K562 (cell line): ENCODE data around the gene TANC1. TPM values are rescaled to one million over a fixed set of nuclear protein-coding genes. Genes with fewer than 3 reads are reported as not detected.

ENCODE experiments used
- ATAC-seq: fragments of 200-7000 bp; cut with Tn5 transposase; 3 replicates; pipeline ENCODE4 v1.9.1; 2020; ENCODE audit warnings: moderate library complexity
- BruUV-seq: library from RNA; stranded (reverse); fragments of 400-500 nt; replicated peaks from 2 replicates; lab custom pipeline; 2021; lab: Mats Ljungman, UMichigan
- CTCF ChIA-PET: fragments of 300-600 bp; formaldehyde crosslinking; extraction: SDS; loops from one replicate; lab custom pipeline; 2021; ENCODE audit warnings: low intra/inter-chr PET ratio; lab: Yijun Ruan, JAX
- POLR2A ChIA-PET: fragments of 300-600, 350-650 bp; sonication (Branson Sonifier 250); formaldehyde crosslinking; extraction: SDS; loops from one replicate; lab custom pipeline; 2021; ENCODE audit warnings: antibody characterized with exemption, inconsistent platforms; lab: Yijun Ruan, JAX
- DNase-seq, 4 experiments: peaks; one replicate each; pipeline versions ENCODE4 v3.0.0 to v3.0.0-alpha.2; 2011 to 2018; ENCODE audit warnings: low spot score in 3 of 4, mixed read lengths in 3 of 4; ENCODE audit errors: extremely low read depth in 1 of 4
- FAIRE-seq: peaks from 2 replicates; lab custom pipeline; 2011; peaks lifted over from hg19 to GRCh38; lab: Jason Lieb, UNC
- H2AFZ ChIP-seq: 2 replicates; pipeline ENCODE4 v1.6.0; 2011; ENCODE audit warnings: low read depth, low read length, control low read depth, inconsistent platforms
- H3K27ac ChIP-seq: fragments of 200-600 bp; 3 replicates; pipeline ENCODE4 v1.8.0; 2011; ENCODE audit warnings: low read depth, mild to moderate bottlenecking, control low read depth, inconsistent platforms, low read length, moderate library complexity, mixed read lengths; ENCODE audit errors: extremely low read depth
- H3K27me3 ChIP-seq, 2 experiments: fragments of 300-600 bp in 1 of 2; 2 replicates in 1 of 2; 3 replicates in 1 of 2; pipeline versions ENCODE4 v1.6.0 to v1.8.0; 2011; ENCODE audit warnings: inconsistent platforms in 2 of 2, low read length in 2 of 2, mild to moderate bottlenecking in 1 of 2, mixed read lengths in 1 of 2, moderate library complexity in 1 of 2; ENCODE audit not compliant: control insufficient read depth in 2 of 2, insufficient read depth in 2 of 2
- H3K36me3 ChIP-seq: fragments of 300-600 bp; 3 replicates; pipeline ENCODE4 v1.8.0; 2011; ENCODE audit warnings: mild to moderate bottlenecking, low read length, inconsistent platforms; ENCODE audit not compliant: control insufficient read depth, insufficient read depth
- H3K4me1 ChIP-seq, 2 experiments: fragments of 200-600 bp in 1 of 2; replicated peaks in 1 of 2; 2 replicates in 1 of 2; 3 replicates in 1 of 2; pipeline versions ENCODE4 v1.5.1 to v1.8.0; 2011; ENCODE audit warnings: inconsistent platforms in 2 of 2, low read length in 2 of 2, mild to moderate bottlenecking in 1 of 2, mixed read lengths in 1 of 2, moderate library complexity in 1 of 2; ENCODE audit not compliant: control insufficient read depth in 2 of 2, insufficient read depth in 2 of 2
- H3K4me2 ChIP-seq: 2 replicates; pipeline ENCODE4 v1.6.1; 2011; ENCODE audit warnings: low read length, control low read depth, inconsistent platforms, mixed read lengths; ENCODE audit not compliant: insufficient read depth
- H3K4me3 ChIP-seq: fragments of 200-600 bp; sonication (generic), shearing (Covaris generic); 2 replicates; pipeline ENCODE4 v1.5.1; 2016; ENCODE audit warnings: control low read depth, inconsistent platforms
- H3K79me2 ChIP-seq: fragments of 200-600 bp; 3 replicates; pipeline ENCODE4 v1.8.0; 2011; ENCODE audit warnings: low read length, inconsistent platforms; ENCODE audit not compliant: control insufficient read depth, insufficient read depth
- H3K9ac ChIP-seq, 2 experiments: 2 replicates each; pipeline versions ENCODE4 v1.6.0 to v1.6.1; 2011; ENCODE audit warnings: low read depth in 2 of 2, low read length in 2 of 2, control low read depth in 1 of 2, inconsistent platforms in 1 of 2, mild to moderate bottlenecking in 1 of 2, mixed read lengths in 1 of 2; ENCODE audit not compliant: insufficient read depth in 1 of 2
- H3K9me1 ChIP-seq: one replicate; pipeline ENCODE4 v1.6.0; 2011; ENCODE audit warnings: inconsistent platforms, mild to moderate bottlenecking, low read length, moderate library complexity; ENCODE audit not compliant: control insufficient read depth, insufficient read depth
- H3K9me3 ChIP-seq: replicated peaks from 2 replicates; pipeline ENCODE4 v1.5.1; 2011; ENCODE audit warnings: low read depth, low read length, inconsistent platforms; ENCODE audit not compliant: control insufficient read depth, insufficient read depth
- H4K20me1 ChIP-seq: replicated peaks from 2 replicates; pipeline ENCODE4 v1.6.1; 2011; ENCODE audit warnings: low read length, inconsistent platforms, mixed read lengths; ENCODE audit not compliant: control insufficient read depth, insufficient read depth
- RAD21 ChIP-seq, 2 experiments: fragments of 250-450 bp in 1 of 2; fragments of 450-650 bp in 1 of 2; sonication (Bioruptor Pico) in 1 of 2; formaldehyde crosslinking in 1 of 2; IDR thresholded peaks in 1 of 2; conservative IDR thresholded peaks in 1 of 2; 2 replicates each; pipeline versions ENCODE4 v1.4.0 to v1.8.0; 2020 to 2022; ENCODE audit warnings: mild to moderate bottlenecking in 2 of 2, moderate library complexity in 1 of 2
- TEAD4 ChIP-seq, 2 experiments: sonication (generic) in 1 of 2; formaldehyde crosslinking in 1 of 2; IDR thresholded peaks; 2 replicates each; pipeline versions ENCODE4 v1.6.1 to v1.8.0; 2012 to 2022; ENCODE audit warnings: borderline replicate concordance in 1 of 2, inconsistent platforms in 1 of 2, low read length in 1 of 2, mild to moderate bottlenecking in 1 of 2, missing genetic modification reagents in 1 of 2
- ZNF324 ChIP-seq: fragments of 250-450 bp; sonication (Bioruptor Pico); IDR thresholded peaks from 2 replicates; pipeline ENCODE4 v1.4.0; 2020; ENCODE audit warnings: mild to moderate bottlenecking
- ZNF561 ChIP-seq: fragments of 450-650 bp; formaldehyde crosslinking; conservative IDR thresholded peaks from 2 replicates; pipeline ENCODE4 v1.4.0; 2020; ENCODE audit warnings: mild to moderate bottlenecking, moderate library complexity
- ZZZ3 ChIP-seq: fragments of 450-650 bp; IDR thresholded peaks from 2 replicates; pipeline ENCODE4 v1.6.1; 2016; ENCODE audit warnings: antibody characterized with exemption, mild to moderate bottlenecking, moderate library complexity
- WGBS: fragments of 100-300 bp; shearing (Covaris generic); methylation state at CpG from one replicate; pipeline ENCODE4 v1.1.6; 2016; ENCODE audit warnings: low coverage, mixed read lengths; ENCODE audit not compliant: insufficient coverage; ENCODE audit errors: missing lambda C conversion rate; 5-methylcytosine and 5-hydroxymethylcytosine counted together
- in situ Hi-C: fragments of 300-500 bp; cut with MboI; formaldehyde crosslinking; loops from 4 replicates; pipeline ENCODE4 v1.15.0; 2018; ENCODE audit warnings: inconsistent platforms, mixed read lengths
- intact Hi-C: fragments of 100-400 bp; cut with micrococcal nuclease; formaldehyde crosslinking; loops from 2 replicates; pipeline ENCODE4 v1.14.2; 2022
- polyA plus RNA-seq, 8 experiments: library from polyadenylated mRNA; depleted of rRNA in 4 of 8; stranded (reverse) in 5 of 8; unstranded in 3 of 8; fragments of >200 nt; fragmentation: Nextera tagmentation in 2 of 8; fragmentation: Illumina TruSeq in 1 of 8; extraction: Ambion mirVana in 2 of 8; extraction: Trizol in 1 of 8; gene quantifications; 2 replicates each; pipeline versions ENCODE4 v1.2.1 to v1.2.3, GENCODE V29; 2011 to 2014; ENCODE audit warnings: inconsistent platforms in 1 of 8, missing spikeins in 1 of 8
- total RNA-seq, 7 experiments: library from RNA; depleted of rRNA in 6 of 7; stranded (reverse); fragments of >200 nt in 6 of 7; fragmentation: Illumina TruSeq in 2 of 7; extraction: Trizol in 2 of 7; gene quantifications; 2 replicates each; pipeline versions ENCODE4 v1.2.1 to v1.2.3, GENCODE V29; 2011 to 2021; ENCODE audit warnings: low replicate concordance in 1 of 7

Gene TANC1
- total and polyA plus RNA-seq, 9 of the 15 experiments (the other 6 are each of a cell fraction or from before 2014, with no cell fraction given): under 0.01 to 0.20 (median 0.07) TPM; not detected in 1

GRCh38 chr2:159157361-159158209 is 189.1 kb downstream of the TANC1 start:
- intact Hi-C loops: no loop called here
- POLR2A ChIA-PET: interaction anchor here (1.2 to 1.9 kb wide), 2 partner anchors 10 to 11 kb away, joined by 3 to 5 read pairs; no protein-coding TSS in a partner anchor
- CTCF ChIA-PET: no interaction called here
- in situ Hi-C loops: no loop called here
- H3K9me1 ChIP-seq: no peaks in the 10 kb centered on the region
- no peaks in the 10 kb centered on the region for H3K9me3 ChIP-seq
- H3K27ac ChIP-seq: no peak overlapping the region
- ATAC-seq: peak; percentile 25; the same call in 2 of the 3 replicates
- H3K36me3 ChIP-seq: no peaks in the 10 kb centered on the region
- no peak for DNase-seq
- H3K4me2 ChIP-seq: no peak overlapping the region
- no TSS peak for BruUV-seq
- H3K27me3 ChIP-seq: peaks cover 0 to 40% of the 10 kb centered on the region in 2 experiments; a peak in 4 of 5 replicates
- FAIRE-seq: no peak
- 32% methylated on average over 12 of the region's 12 CpGs for WGBS
- H3K4me1 ChIP-seq: no peaks in the 10 kb centered on the region; a peak in 2 of 5 replicates
- no peaks in the 10 kb centered on the region for H3K79me2 ChIP-seq
- TF ChIP-seq RAD21 (CRISPR knock-in tag; conservative IDR thresholded peaks at IDR 0.05 in 1 of 2, IDR thresholded peaks at IDR 0.05 in 1 of 2): peak in 1 of 2 experiments; percentile 14; a peak in 1 of 4 replicates
- TF ChIP-seq ZZZ3: no peak
- no peak for TF ChIP-seq TEAD4 (IDR thresholded peaks at IDR 0.05; ENCODE audit: low read length)
- TF ChIP-seq TEAD4 (CRISPR knock-in tag; IDR thresholded peaks at IDR 0.05; ENCODE audit: borderline replicate concordance): no peak
- TF ChIP-seq ZNF324: no peak
- TF ChIP-seq ZNF561: no peak
- H2AFZ ChIP-seq: no peak overlapping the region
- H3K9ac ChIP-seq: no peak overlapping the region
- H3K4me3 ChIP-seq: no peak overlapping the region
- H4K20me1 ChIP-seq: no peaks in the 10 kb centered on the region
